ENCODE measurements around the gene SLC13A5.
"Not testable (repeated sequence)": the region's sequence is repeated elsewhere in the genome, so short reads cannot be mapped to it uniquely, and the experiment has no call there.

GRCh38 chr17:6691958-6692357 is 21.2 kb downstream of the SLC13A5 start:
- TF ChIP-seq CTCF, POLR2A (IDR thresholded peaks at IDR 0.05): not testable (repeated sequence)

All from heart left ventricle (tissue), 13 donors.